Esophagus squamous epithelium (tissue), 5 donors: ENCODE results near the gene ZNF282. TPM values are rescaled to one million over a fixed set of nuclear protein-coding genes. Genes with fewer than 3 reads are reported as not detected.

Source experiments
- DNase-seq: peaks from one replicate; lab custom pipeline; 2025; lab: John Stamatoyannopoulos, UW
- H3K27ac ChIP-seq, 4 donors: fragments of 200-600 bp; sonication (generic); one replicate each; pipeline ENCODE4 v1.5.1; 2016 to 2019; ENCODE audit warnings: mild to moderate bottlenecking in 1 of 4
- H3K27me3 ChIP-seq, 4 donors: fragments of 200-600 bp; sonication (generic); 1 replicate in 3 of 4; 2 replicates in 1 of 4; pipeline versions ENCODE4 v1.5.1 to v1.6.0; 2017 to 2021; ENCODE audit warnings: antibody characterized with exemption in 1 of 4
- H3K36me3 ChIP-seq, 3 donors: fragments of 200-600 bp; sonication (generic); one replicate each; pipeline ENCODE4 v1.5.1; 2016 to 2019
- H3K4me1 ChIP-seq, 3 donors: fragments of 200-600 bp; sonication (generic); one replicate each; pipeline ENCODE4 v1.5.1; 2017 to 2019
- H3K4me3 ChIP-seq, 4 donors: fragments of 200-600 bp; sonication (generic); 1 replicate in 3 of 4; 2 replicates in 1 of 4; pipeline ENCODE4 v1.5.1; 2016 to 2019; ENCODE audit warnings: mild to moderate bottlenecking in 2 of 4, moderate library complexity in 1 of 4
- H3K9me3 ChIP-seq, 3 donors: fragments of 200-600 bp; sonication (generic); one replicate each; pipeline ENCODE4 v1.5.1; 2016 to 2019
- CTCF ChIP-seq, 6 experiments: fragments of 450-650 bp in 4 of 6; fragments of 200-600 bp in 2 of 6; sonication (generic) in 2 of 6; IDR thresholded peaks; one replicate each; pipeline ENCODE4 v1.5.1; 2016 to 2019; ENCODE audit warnings: antibody characterized with exemption in 6 of 6, mild to moderate bottlenecking in 4 of 6, moderate library complexity in 4 of 6
- POLR2A ChIP-seq, 4 donors: fragments of 450-650 bp; IDR thresholded peaks; one replicate each; pipeline ENCODE4 v1.6.1; 2017; ENCODE audit warnings: antibody characterized with exemption in 4 of 4, mild to moderate bottlenecking in 4 of 4, moderate library complexity in 3 of 4
- WGBS, 2 donors: methylation state at CpG; one replicate each; pipeline ENCODE4 v1.1.5; 2018; 5-methylcytosine and 5-hydroxymethylcytosine counted together
- intact Hi-C: fragments of 100-400 bp; cut with DNase I; formaldehyde crosslinking; loops from one replicate; pipeline ENCODE4 v1.15.0; 2022
- total RNA-seq, 4 donors: library from RNA; depleted of rRNA; stranded (reverse); fragments of >200 nt; gene quantifications; one replicate each; pipeline ENCODE4 v1.1.0, GENCODE V29; 2016
- donor health status: DM: yes; HTN: yes; CAD: no.

ZNF282 gene
- 10 to 100 TPM; 13.9 to 21.7 (median 16.9) TPM for total RNA-seq

GRCh38 chr7:149195180-149196150, at the start of gene ZNF282:
TSS of gene ZNF282 (plus strand) at chr7:149195546. CDS start at chr7:149195590, 44 bp downstream.
- Histone ChIP-seq H3K4me1 (peaks cover 16 to 37% (median 20%) of the 10 kb centered on the region in 3 donors), H3K4me3 (peak within 1 kb of the TSS; percentile 77 to 97 (median 85)), H3K27me3 (no peaks in the 10 kb centered on the region), H3K36me3 (peaks cover 16 to 24% (median 18%) of the 10 kb centered on the region in 3 donors), H3K9me3 (no peaks in the 10 kb centered on the region), H3K27ac (peak within 1 kb of the TSS; percentile 93 to 98 (median 96))
- peak; percentile 6 for DNase-seq
- peak in 2 of 4 donors; percentile 39 to 52 for TF ChIP-seq POLR2A (IDR thresholded peaks at IDR 0.05)
- TF ChIP-seq CTCF (IDR thresholded peaks at IDR 0.05): peak; percentile 21 to 62 (median 48)
- intact Hi-C loops: no loop called here
- 0 to 1% methylated on average over 2 to 33 of the region's 97 CpGs for WGBS, 2 donors

- H3K9me3 ChIP-seq: no peaks in the 10 kb centered on the region
- 0 to 1% methylated on average over 8 to 9 of the region's 79 CpGs for WGBS, 2 donors
- H3K4me3 ChIP-seq: peak within 1 kb of the TSS; percentile 82 to 99 (median 90)
- TF ChIP-seq CTCF (IDR thresholded peaks at IDR 0.05) (peak; percentile 35 to 89 (median 74)), POLR2A (IDR thresholded peaks at IDR 0.05) (peak in 2 of 4 donors; percentile 60 to 64)
- peak; percentile 35 for DNase-seq
- peaks cover 16 to 69% (median 28%) of the 10 kb centered on the region in 3 donors for H3K4me1 ChIP-seq
- no peaks in the 10 kb centered on the region for H3K36me3 ChIP-seq
- no peaks in the 10 kb centered on the region for H3K27me3 ChIP-seq
- H3K27ac ChIP-seq: peak within 1 kb of the TSS; percentile 89 to 97 (median 93)
- intact Hi-C loops: no loop called here
Measured at GRCh38 chr7:149147072-149147751, 48.1 kb upstream of the ZNF282 start, which contains the start of gene ZNF398. TSS of gene ZNF398 (plus strand) at chr7:149147453. CDS start at chr7:149147743, 290 bp downstream.

GRCh38 chr7:149147752-149148653, 47.3 kb upstream of the ZNF282 start:
- no peaks in the 10 kb centered on the region for H3K36me3 ChIP-seq
- H3K4me3 ChIP-seq: peak overlapping the region; percentile 82 to 99 (median 90)
- no peaks in the 10 kb centered on the region for H3K27me3 ChIP-seq
- WGBS, 2 donors: 0% methylated on average over 5 to 14 of the region's 86 CpGs
- H3K9me3 ChIP-seq: no peaks in the 10 kb centered on the region
- TF ChIP-seq CTCF (IDR thresholded peaks at IDR 0.05): no peak
- TF ChIP-seq POLR2A (IDR thresholded peaks at IDR 0.05): no peak
- no peak for DNase-seq
- peak overlapping the region; percentile 89 to 97 (median 93) for H3K27ac ChIP-seq
- intact Hi-C loops: no loop called here
- H3K4me1 ChIP-seq: peaks cover 16 to 74% (median 28%) of the 10 kb centered on the region in 3 donors

- peak overlapping the region in 2 of 4 donors; percentile 9 to 19 for H3K27ac ChIP-seq
- intact Hi-C loops: no loop called here
- H3K36me3 ChIP-seq: peaks cover 0 to 25% (median 16%) of the 10 kb centered on the region in 3 donors
- no peaks in the 10 kb centered on the region for H3K27me3 ChIP-seq
- TF ChIP-seq CTCF (IDR thresholded peaks at IDR 0.05) (no peak), POLR2A (IDR thresholded peaks at IDR 0.05) (no peak)
- H3K4me3 ChIP-seq: no peak overlapping the region
- 59 to 88% methylated on average over 4 of the region's 4 CpGs for WGBS, 2 donors
- H3K9me3 ChIP-seq: no peaks in the 10 kb centered on the region
- H3K4me1 ChIP-seq: peaks cover 15 to 72% (median 22%) of the 10 kb centered on the region in 3 donors
- no peak for DNase-seq
Measured at GRCh38 chr7:149150981-149151380, 44.4 kb upstream of the ZNF282 start.
